Cardiac fibroblast (primary cell): Measurements from ENCODE around the gene LAS1L.

Experiments
- DNase-seq, 2 donors: peaks; one replicate each; pipeline versions ENCODE4 v3.0.0 to v3.0.0-alpha.2; 2010; ENCODE audit warnings: low read depth in 2 of 2
- H3K4me3 ChIP-seq, 2 donors: replicated peaks in 1 of 2; 1 replicate in 1 of 2; 2 replicates in 1 of 2; pipeline ENCODE4 v1.5.1; 2011; ENCODE audit warnings: low read depth in 2 of 2, low read length in 2 of 2, mild to moderate bottlenecking in 2 of 2, moderate library complexity in 1 of 2
- CTCF ChIP-seq: IDR thresholded peaks from one replicate; pipeline ENCODE4 v1.5.1; 2011; ENCODE audit warnings: low read depth, mild to moderate bottlenecking, low read length, inconsistent platforms

Gene LAS1L

GRCh38 chrX:65534450-65535292, at the start of gene LAS1L:
TSS of gene LAS1L (minus strand) at chrX:65534787. CDS start at chrX:65534715, 72 bp downstream.
- peak within 1 kb of the TSS; percentile 76 to 90 for H3K4me3 ChIP-seq
- DNase-seq: peak; percentile 96
- no peak for TF ChIP-seq CTCF

GRCh38 chrX:65582450-65583082, 48.0 kb upstream of the LAS1L start:
- no peak for TF ChIP-seq CTCF
- no peak overlapping the region for H3K4me3 ChIP-seq
- DNase-seq: no peak

DNA sequence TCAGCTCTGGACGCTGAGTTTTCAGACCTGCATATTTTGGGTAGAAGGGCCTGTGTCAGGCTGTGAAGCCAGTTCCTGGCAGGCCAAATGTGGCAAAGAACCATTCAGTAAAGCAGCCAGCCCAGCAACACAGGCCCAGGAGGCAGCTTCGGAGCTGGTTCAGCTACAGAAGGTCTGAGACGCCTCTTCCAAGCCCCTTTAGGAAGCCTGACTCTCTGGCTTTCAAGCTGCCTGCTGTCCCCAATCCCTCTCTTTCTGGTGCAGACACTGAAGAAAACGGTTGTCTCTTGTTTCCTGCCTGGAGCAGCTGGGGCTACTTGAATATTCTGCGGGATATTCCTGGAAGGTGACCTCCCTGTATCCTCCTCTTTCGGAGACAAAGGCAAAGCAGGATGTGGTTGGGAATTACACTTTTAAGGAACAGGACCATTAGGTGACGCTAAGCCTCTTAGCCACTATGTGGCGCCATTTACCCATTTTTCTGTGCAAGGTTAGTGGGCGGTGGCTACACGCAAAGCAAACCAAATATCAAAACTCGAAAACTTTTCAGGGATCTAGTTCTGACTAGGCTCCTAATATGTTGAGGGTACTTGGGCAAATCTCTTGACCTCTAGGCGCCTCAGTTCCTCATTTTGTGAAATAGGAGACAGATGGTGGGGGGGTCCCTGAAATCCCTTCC, 47.2 kb upstream of the LAS1L start:
- TF ChIP-seq CTCF: peak; percentile 66
- peak; percentile 70 to 71 for DNase-seq
- H3K4me3 ChIP-seq: no peak overlapping the region

DNA sequence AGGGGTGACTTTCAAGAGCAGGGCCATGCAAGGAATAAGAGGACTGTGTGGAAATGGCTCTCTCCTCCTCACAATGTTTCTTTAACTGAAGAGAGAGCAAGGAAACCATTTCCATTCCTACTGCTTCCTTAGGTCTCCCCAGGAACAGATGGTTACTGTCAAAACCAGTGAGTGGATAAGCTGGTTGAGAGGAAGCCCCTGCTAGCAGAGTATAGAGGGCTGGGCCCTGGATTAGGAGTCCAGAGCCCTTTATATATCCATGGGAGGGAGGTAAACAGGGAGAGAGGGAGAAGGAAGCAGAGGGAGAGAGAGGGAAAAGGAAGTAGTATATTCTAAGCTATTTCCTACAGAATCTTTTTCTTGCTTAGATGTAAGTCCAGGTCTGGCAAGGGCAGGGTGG, 43.8 kb upstream of the LAS1L start:
- no peak overlapping the region for H3K4me3 ChIP-seq
- no peak for TF ChIP-seq CTCF
- DNase-seq: no peak

DNA sequence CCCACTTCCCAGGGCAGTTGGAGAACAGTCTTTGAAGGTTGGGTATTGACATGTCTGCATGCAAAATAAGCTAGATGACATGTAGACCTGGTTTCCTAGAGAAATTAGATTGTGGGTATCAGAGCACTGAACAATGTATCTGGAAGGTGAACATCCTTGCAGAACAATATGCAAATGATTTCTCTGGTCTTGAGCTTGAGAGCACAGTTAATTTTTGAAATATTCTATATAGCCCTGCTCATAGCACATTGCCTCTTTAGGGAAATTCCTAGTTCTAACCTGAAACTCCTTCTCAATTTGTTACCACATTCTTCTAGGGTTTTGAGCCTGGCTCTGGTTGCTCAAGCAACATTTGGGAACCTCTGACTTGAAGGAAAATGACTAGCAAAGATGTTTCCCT, 41.6 kb upstream of the LAS1L start:
- DNase-seq: no peak
- H3K4me3 ChIP-seq: no peak overlapping the region
- no peak for TF ChIP-seq CTCF

- H3K4me3 ChIP-seq: no peak overlapping the region
- TF ChIP-seq CTCF: no peak
- peak in 1 of 2 donors; percentile 4 for DNase-seq
These were observed 40.4 kb upstream of the LAS1L start for GRCh38 chrX:65575022-65575421.
